AG09309 (cell line): ENCODE data around the gene PRSS36.

Experiments
- DNase-seq: peaks from one replicate; pipeline ENCODE4 v3.0.0-alpha.2; 2010; ENCODE audit warnings: low read depth
- H3K4me3 ChIP-seq: 2 replicates; pipeline ENCODE4 v1.5.1; 2011; ENCODE audit warnings: mild to moderate bottlenecking, low read depth, low read length, moderate library complexity; ENCODE audit not compliant: control insufficient read depth
- TF ChIP-seq, protein P1 (sequence below): IDR thresholded peaks from 2 replicates; pipeline ENCODE4 v1.5.1; 2011; ENCODE audit warnings: mild to moderate bottlenecking, low read depth, low read length, inconsistent platforms; ENCODE audit not compliant: insufficient read depth, control insufficient read depth; ENCODE audit errors: missing control alignments

Gene PRSS36

GRCh38 chr16:31188450-31189411, 38.9 kb upstream of the PRSS36 start:
- H3K4me3 ChIP-seq, result no peak overlapping the region
- TF ChIP-seq, protein P1, sequence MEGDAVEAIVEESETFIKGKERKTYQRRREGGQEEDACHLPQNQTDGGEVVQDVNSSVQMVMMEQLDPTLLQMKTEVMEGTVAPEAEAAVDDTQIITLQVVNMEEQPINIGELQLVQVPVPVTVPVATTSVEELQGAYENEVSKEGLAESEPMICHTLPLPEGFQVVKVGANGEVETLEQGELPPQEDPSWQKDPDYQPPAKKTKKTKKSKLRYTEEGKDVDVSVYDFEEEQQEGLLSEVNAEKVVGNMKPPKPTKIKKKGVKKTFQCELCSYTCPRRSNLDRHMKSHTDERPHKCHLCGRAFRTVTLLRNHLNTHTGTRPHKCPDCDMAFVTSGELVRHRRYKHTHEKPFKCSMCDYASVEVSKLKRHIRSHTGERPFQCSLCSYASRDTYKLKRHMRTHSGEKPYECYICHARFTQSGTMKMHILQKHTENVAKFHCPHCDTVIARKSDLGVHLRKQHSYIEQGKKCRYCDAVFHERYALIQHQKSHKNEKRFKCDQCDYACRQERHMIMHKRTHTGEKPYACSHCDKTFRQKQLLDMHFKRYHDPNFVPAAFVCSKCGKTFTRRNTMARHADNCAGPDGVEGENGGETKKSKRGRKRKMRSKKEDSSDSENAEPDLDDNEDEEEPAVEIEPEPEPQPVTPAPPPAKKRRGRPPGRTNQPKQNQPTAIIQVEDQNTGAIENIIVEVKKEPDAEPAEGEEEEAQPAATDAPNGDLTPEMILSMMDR, result no peak
- no peak for DNase-seq

DNA sequence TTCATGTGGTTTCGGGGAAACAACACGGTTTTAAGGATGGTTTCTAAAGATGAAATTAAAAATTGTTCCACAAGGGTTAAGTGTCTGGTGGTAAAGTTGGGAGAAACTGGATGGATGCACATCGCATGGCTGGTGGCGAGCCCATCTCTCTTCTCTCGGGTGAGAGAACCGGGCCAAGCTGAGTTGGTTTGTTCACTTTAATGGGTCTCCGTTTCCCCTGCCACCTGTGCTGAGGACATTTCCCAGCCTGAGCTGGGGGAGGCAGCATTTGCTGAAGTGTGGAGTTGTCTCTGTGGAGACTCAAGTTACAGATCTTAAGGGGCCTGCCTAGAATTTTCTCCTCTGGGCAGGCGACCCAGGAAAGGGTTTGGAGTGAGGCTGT, 37.9 kb upstream of the PRSS36 start:
- TF ChIP-seq, protein P1, result no peak
- no peak overlapping the region for H3K4me3 ChIP-seq
- no peak for DNase-seq

- no peak for DNase-seq
- H3K4me3 ChIP-seq, result no peak overlapping the region
- TF ChIP-seq, protein P1, result no peak
Measured at GRCh38 chr16:31186930-31187807, 37.3 kb upstream of the PRSS36 start.

DNA sequence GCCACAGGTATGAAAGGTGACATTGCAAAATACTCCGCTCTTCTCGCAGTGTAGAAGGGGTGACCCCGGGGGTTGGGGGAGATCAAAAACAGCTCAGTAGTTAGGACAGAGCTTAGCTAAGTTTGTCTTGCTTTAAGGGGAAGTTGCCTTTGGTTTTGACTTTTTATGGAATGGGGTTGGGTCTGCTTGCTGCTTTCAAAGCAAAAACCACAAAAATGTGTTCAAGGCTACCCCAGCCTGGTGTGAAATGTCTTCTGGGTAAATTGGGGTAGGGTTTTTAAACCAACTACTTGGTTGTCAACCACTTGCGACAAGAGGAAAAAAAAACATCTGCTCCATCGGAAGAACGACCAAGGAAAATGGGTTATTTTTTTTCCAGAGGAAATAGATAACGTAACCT, 36.3 kb upstream of the PRSS36 start:
- no peak for DNase-seq
- no peak overlapping the region for H3K4me3 ChIP-seq
- TF ChIP-seq, protein P1, result no peak

GRCh38 chr16:31185339-31185738, 35.5 kb upstream of the PRSS36 start:
- DNase-seq, result no peak
- TF ChIP-seq, protein P1, result no peak
- H3K4me3 ChIP-seq, result no peak overlapping the region

DNA sequence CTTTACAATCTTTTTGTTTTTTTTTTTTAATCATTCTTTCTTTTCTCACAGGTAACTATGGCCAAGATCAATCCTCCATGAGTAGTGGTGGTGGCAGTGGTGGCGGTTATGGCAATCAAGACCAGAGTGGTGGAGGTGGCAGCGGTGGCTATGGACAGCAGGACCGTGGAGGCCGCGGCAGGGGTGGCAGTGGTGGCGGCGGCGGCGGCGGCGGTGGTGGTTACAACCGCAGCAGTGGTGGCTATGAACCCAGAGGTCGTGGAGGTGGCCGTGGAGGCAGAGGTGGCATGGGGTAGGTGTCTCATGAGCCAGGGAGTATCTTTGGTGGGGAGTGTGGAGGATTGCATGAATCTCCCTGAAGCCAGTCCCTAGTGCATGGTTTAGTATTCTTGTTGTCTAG, 35.0 kb upstream of the PRSS36 start:
- DNase-seq, result no peak
- TF ChIP-seq, protein P1, result no peak
- no peak overlapping the region for H3K4me3 ChIP-seq
